HEK293 (cell line): Measurements from ENCODE around the gene ZXDC.

ENCODE experiments used
- CTCF ChIA-PET: fragments of 350-600 bp; formaldehyde crosslinking; extraction: SDS; loops from one replicate; lab custom pipeline; 2021; ENCODE audit warnings: antibody characterized with exemption; lab: Yijun Ruan, JAX
- POLR2A ChIA-PET: fragments of 300-600 bp; formaldehyde crosslinking; extraction: SDS; loops from one replicate; lab custom pipeline; 2020; ENCODE audit warnings: antibody characterized with exemption, inconsistent platforms; lab: Yijun Ruan, JAX
- H3K27ac ChIP-seq: fragments of 200-500 bp; sonication (Bioruptor generic); 2 replicates; pipeline ENCODE4 v1.5.1; 2014; ENCODE audit warnings: low read depth, low read length, control low read depth, inconsistent platforms; ENCODE audit errors: extremely low read depth
- H3K36me3 ChIP-seq, 2 experiments: fragments of 200-500 bp in 1 of 2; sonication (Bioruptor generic) in 1 of 2; 1 replicate in 1 of 2; 2 replicates in 1 of 2; pipeline ENCODE4 v1.5.1; 2014 to 2017; ENCODE audit warnings: inconsistent platforms in 2 of 2, low read length in 2 of 2; ENCODE audit not compliant: control insufficient read depth in 2 of 2, insufficient read depth in 1 of 2
- H3K4me1 ChIP-seq: fragments of 200-500 bp; sonication (Bioruptor generic); 2 replicates; pipeline ENCODE4 v1.5.1; 2014; ENCODE audit warnings: mild to moderate bottlenecking, low read length, inconsistent platforms; ENCODE audit not compliant: control insufficient read depth, insufficient read depth
- H3K4me3 ChIP-seq: 2 replicates; pipeline ENCODE4 v1.5.1; 2011; ENCODE audit warnings: low read depth, mild to moderate bottlenecking, control low read depth, low read length, moderate library complexity
- H3K9me3 ChIP-seq: fragments of 200-500 bp; sonication (Bioruptor generic); 2 replicates; pipeline ENCODE4 v1.5.1; 2014; ENCODE audit warnings: low read depth, low read length, inconsistent platforms; ENCODE audit not compliant: control insufficient read depth, insufficient read depth
- FEZF1 ChIP-seq: fragments of 450-650 bp; formaldehyde crosslinking; IDR thresholded peaks from 2 replicates; pipeline ENCODE4 v1.5.1; 2016; ENCODE audit warnings: missing biosample characterization, missing genetic modification characterization
- IKZF3 ChIP-seq: fragments of 450-650 bp; IDR thresholded peaks from 2 replicates; pipeline ENCODE4 v1.5.0; 2018; ENCODE audit warnings: missing biosample characterization, mild to moderate bottlenecking, missing genetic modification characterization, moderate library complexity
- KLF8 ChIP-seq: fragments of 450-650 bp; formaldehyde crosslinking; IDR thresholded peaks from 2 replicates; pipeline ENCODE4 v1.5.1; 2016; ENCODE audit warnings: missing biosample characterization, missing genetic modification characterization
- MZF1 ChIP-seq: fragments of 450-650 bp; formaldehyde crosslinking; IDR thresholded peaks from 2 replicates; pipeline ENCODE4 v1.5.1; 2017; ENCODE audit warnings: missing biosample characterization, missing genetic modification characterization, borderline replicate concordance
- PRDM2 ChIP-seq: fragments of 450-650 bp; formaldehyde crosslinking; IDR thresholded peaks from 2 replicates; pipeline ENCODE4 v1.5.1; 2016; ENCODE audit warnings: missing biosample characterization, missing genetic modification characterization, borderline replicate concordance
- REST ChIP-seq: fragments of 450-650 bp; formaldehyde crosslinking; IDR thresholded peaks from 2 replicates; pipeline ENCODE4 v1.5.1; 2016; ENCODE audit warnings: missing biosample characterization, missing genetic modification characterization
- ZBTB7A ChIP-seq: fragments of 450-650 bp; formaldehyde crosslinking; IDR thresholded peaks from 2 replicates; pipeline ENCODE4 v1.5.1; 2016; ENCODE audit warnings: low read depth, missing biosample characterization, missing genetic modification characterization
- ZNF114 ChIP-seq: fragments of 450-650 bp; formaldehyde crosslinking; IDR thresholded peaks from 2 replicates; pipeline ENCODE4 v1.5.0; 2017; ENCODE audit warnings: missing biosample characterization, missing genetic modification characterization
- ZNF121 ChIP-seq: fragments of 450-650 bp; formaldehyde crosslinking; IDR thresholded peaks from 2 replicates; pipeline ENCODE4 v1.5.1; 2016; ENCODE audit warnings: missing biosample characterization, missing genetic modification characterization
- ZNF16 ChIP-seq: fragments of 450-650 bp; formaldehyde crosslinking; IDR thresholded peaks from 2 replicates; pipeline ENCODE4 v1.5.1; 2016; ENCODE audit warnings: low read depth, missing biosample characterization, missing genetic modification characterization
- ZNF175 ChIP-seq: fragments of 450-650 bp; formaldehyde crosslinking; IDR thresholded peaks from 2 replicates; pipeline ENCODE4 v1.5.1; 2016; ENCODE audit warnings: missing biosample characterization, missing genetic modification characterization
- ZNF211 ChIP-seq: fragments of 450-650 bp; formaldehyde crosslinking; IDR thresholded peaks from 2 replicates; pipeline ENCODE4 v1.5.1; 2016; ENCODE audit warnings: low read depth, missing biosample characterization, missing genetic modification characterization
- ZNF266 ChIP-seq: fragments of 450-650 bp; formaldehyde crosslinking; IDR thresholded peaks from 2 replicates; pipeline ENCODE4 v1.5.1; 2016; ENCODE audit warnings: missing biosample characterization, missing genetic modification characterization, low read depth
- ZNF514 ChIP-seq: fragments of 450-650 bp; formaldehyde crosslinking; IDR thresholded peaks from 2 replicates; pipeline ENCODE4 v1.5.1; 2016; ENCODE audit warnings: missing biosample characterization, missing genetic modification characterization
- ZNF521 ChIP-seq: fragments of 450-650 bp; formaldehyde crosslinking; IDR thresholded peaks from 2 replicates; pipeline ENCODE4 v1.5.1; 2017; ENCODE audit warnings: missing biosample characterization, mild to moderate bottlenecking, missing genetic modification characterization
- ZSCAN16 ChIP-seq: fragments of 450-650 bp; formaldehyde crosslinking; IDR thresholded peaks from 2 replicates; pipeline ENCODE4 v1.5.1; 2016; ENCODE audit warnings: missing biosample characterization, missing genetic modification characterization
- TF ChIP-seq, protein P1 (sequence below): fragments of 450-650 bp; formaldehyde crosslinking; IDR thresholded peaks from 2 replicates; pipeline ENCODE4 v1.5.1; 2017; ENCODE audit warnings: missing biosample characterization, missing genetic modification characterization
- TF ChIP-seq, protein P2 (sequence below): fragments of 450-650 bp; formaldehyde crosslinking; IDR thresholded peaks from 2 replicates; pipeline ENCODE4 v1.5.1; 2016; ENCODE audit warnings: missing biosample characterization, missing genetic modification characterization

The ZXDC gene

DNA sequence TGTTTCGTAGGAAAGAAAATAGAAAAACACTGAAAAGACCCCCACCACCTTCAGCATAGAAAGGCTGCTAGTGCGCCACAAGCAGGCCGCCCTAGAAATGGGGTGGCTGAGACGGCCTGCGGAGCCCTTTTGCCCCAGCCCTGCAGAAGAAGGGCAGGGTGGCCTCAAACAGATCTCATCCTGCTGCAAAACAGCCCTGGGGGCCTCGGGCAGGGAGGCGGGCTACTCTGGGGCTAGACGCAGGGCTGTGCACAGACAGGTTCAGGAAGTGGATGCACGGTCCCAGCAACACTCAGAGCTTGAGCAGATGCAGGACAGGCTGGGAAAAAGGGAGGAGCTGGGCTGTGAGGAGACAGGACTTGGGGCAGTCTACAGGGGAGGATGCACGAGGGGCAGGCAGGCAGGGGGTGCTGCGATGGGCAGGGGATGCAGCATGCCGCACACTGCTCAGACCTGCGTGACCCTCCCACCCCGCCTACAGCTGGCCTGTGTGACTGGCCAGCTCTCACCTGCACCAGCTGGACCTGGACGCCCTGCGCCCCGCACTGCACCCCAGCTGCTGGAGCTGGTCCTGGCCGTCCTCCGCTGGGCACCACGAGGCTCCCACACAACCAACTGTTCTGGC is 34.3 kb downstream of the ZXDC start (continued):
- TF ChIP-seq, protein P1, sequence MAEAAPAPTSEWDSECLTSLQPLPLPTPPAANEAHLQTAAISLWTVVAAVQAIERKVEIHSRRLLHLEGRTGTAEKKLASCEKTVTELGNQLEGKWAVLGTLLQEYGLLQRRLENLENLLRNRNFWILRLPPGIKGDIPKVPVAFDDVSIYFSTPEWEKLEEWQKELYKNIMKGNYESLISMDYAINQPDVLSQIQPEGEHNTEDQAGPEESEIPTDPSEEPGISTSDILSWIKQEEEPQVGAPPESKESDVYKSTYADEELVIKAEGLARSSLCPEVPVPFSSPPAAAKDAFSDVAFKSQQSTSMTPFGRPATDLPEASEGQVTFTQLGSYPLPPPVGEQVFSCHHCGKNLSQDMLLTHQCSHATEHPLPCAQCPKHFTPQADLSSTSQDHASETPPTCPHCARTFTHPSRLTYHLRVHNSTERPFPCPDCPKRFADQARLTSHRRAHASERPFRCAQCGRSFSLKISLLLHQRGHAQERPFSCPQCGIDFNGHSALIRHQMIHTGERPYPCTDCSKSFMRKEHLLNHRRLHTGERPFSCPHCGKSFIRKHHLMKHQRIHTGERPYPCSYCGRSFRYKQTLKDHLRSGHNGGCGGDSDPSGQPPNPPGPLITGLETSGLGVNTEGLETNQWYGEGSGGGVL = no peak
- TF ChIP-seq, all 188 proteins: peak for 0

DNA sequence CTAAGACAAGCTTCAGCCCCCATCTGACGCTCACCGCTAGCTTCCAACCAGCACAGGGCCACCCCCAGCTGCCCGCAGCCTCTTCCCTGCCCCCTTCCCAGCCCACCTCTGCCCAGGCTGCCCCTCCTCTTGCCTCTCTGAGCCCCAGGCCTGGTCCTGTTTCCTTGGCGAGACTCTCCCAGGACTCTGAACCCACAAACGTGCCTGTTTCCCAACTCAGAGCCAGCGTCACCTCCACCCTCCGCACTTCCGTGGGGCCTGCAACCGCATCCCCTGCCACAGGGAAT is 35.0 kb downstream of the ZXDC start:
- Histone ChIP-seq H3K4me3 (no peak overlapping the region), H3K4me1 (no peaks in the 10 kb centered on the region), H3K27ac (no peak overlapping the region), H3K36me3 (peaks cover 0 to 82% of the 10 kb centered on the region in 2 experiments; a peak in 1 of 3 replicates), H3K9me3 (no peaks in the 10 kb centered on the region)
- ChIA-PET POLR2A (interaction anchor here (0.5 kb wide), 1 partner anchor 18 kb away, joined by 3 read pairs; no protein-coding TSS in a partner anchor), CTCF (no interaction called here)
- TF ChIP-seq ZNF121 (tag by site-specific recombination) = no peak
- no peak for TF ChIP-seq KLF8 (tag by site-specific recombination)
- TF ChIP-seq PRDM2 (tag by site-specific recombination) = no peak
- no peak for TF ChIP-seq ZSCAN16 (tag by site-specific recombination)
- no peak for TF ChIP-seq ZNF266 (tag by site-specific recombination)
- TF ChIP-seq FEZF1 = no peak

GRCh38 chr3:126439968-126440708 is 35.6 kb downstream of the ZXDC start:
- POLR2A ChIA-PET = interaction anchor here (0.5 kb wide), 1 partner anchor 18 kb away, joined by 3 read pairs; no protein-coding TSS in a partner anchor
- Histone ChIP-seq H3K27ac (no peak overlapping the region), H3K9me3 (no peaks in the 10 kb centered on the region), H3K4me3 (no peak overlapping the region), H3K4me1 (no peaks in the 10 kb centered on the region), H3K36me3 (peaks cover 0 to 80% of the 10 kb centered on the region in 2 experiments; a peak in 1 of 3 replicates)
- CTCF ChIA-PET = no interaction called here
- no peak for TF ChIP-seq ZNF114 (tag by site-specific recombination)
- no peak for TF ChIP-seq MZF1 (tag by site-specific recombination)
- TF ChIP-seq, protein P2, sequence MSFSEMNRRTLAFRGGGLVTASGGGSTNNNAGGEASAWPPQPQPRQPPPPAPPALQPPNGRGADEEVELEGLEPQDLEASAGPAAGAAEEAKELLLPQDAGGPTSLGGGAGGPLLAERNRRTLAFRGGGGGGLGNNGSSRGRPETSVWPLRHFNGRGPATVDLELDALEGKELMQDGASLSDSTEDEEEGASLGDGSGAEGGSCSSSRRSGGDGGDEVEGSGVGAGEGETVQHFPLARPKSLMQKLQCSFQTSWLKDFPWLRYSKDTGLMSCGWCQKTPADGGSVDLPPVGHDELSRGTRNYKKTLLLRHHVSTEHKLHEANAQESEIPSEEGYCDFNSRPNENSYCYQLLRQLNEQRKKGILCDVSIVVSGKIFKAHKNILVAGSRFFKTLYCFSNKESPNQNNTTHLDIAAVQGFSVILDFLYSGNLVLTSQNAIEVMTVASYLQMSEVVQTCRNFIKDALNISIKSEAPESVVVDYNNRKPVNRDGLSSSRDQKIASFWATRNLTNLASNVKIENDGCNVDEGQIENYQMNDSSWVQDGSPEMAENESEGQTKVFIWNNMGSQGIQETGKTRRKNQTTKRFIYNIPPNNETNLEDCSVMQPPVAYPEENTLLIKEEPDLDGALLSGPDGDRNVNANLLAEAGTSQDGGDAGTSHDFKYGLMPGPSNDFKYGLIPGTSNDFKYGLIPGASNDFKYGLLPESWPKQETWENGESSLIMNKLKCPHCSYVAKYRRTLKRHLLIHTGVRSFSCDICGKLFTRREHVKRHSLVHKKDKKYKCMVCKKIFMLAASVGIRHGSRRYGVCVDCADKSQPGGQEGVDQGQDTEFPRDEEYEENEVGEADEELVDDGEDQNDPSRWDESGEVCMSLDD (tag by site-specific recombination) = no peak
- no peak for TF ChIP-seq ZNF16
- no peak for TF ChIP-seq ZNF175 (tag by site-specific recombination)
- TF ChIP-seq ZNF211 (tag by site-specific recombination) = no peak
- TF ChIP-seq REST (tag by site-specific recombination) = no peak
- no peak for TF ChIP-seq ZBTB7A (tag by site-specific recombination)
- TF ChIP-seq ZNF121 (tag by site-specific recombination) = no peak
- TF ChIP-seq IKZF3 (tag by site-specific recombination) = no peak
- no peak for TF ChIP-seq ZNF514 (tag by site-specific recombination)
- TF ChIP-seq ZNF521 = no peak
